Measurements from ENCODE around the gene EDIL3. TPM values are rescaled to one million over a fixed set of nuclear protein-coding genes. Genes with fewer than 3 reads are reported as not detected.

The EDIL3 gene
- total RNA-seq, 1 experiment from 2014 or later = 0.32 TPM

DNA sequence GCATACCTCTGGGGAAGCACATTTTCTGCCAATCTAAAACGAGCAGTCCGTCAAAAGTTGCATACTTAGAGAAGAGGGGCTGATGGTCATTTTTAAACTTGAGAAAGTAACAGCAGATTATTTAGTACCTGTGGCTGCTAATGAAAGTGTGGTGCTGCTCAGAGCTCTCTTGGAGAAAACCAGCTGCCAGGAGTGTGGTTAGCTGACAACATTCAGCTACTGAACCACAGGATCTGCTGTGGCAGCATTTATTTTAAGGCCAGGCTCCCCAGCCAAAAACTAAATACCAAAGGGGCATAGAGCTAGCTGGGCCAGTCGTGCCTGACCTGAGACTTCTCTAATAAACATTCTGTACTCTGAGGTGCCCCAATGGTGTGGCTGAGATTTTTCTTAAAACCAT lies 203.6 kb downstream of the EDIL3 start:
- POLR2A ChIA-PET = no interaction called here
- Histone ChIP-seq H3K4me1 (ENCODE audit: control insufficient read depth in 1 of 2, insufficient read depth in 2 of 2, low read length in 2 of 2) (no peaks in the 10 kb centered on the region), H3K27me3 (ENCODE audit: insufficient read depth, low read length) (no peaks in the 10 kb centered on the region), H2AFZ (ENCODE audit: low read depth, low read length, poor library complexity, severe bottlenecking) (no peak overlapping the region), H3K4me2 (ENCODE audit: low read length) (no peak overlapping the region), H3K4me3 (replicated peaks in 1 of 2; ENCODE audit: low read depth in 1 of 2, low read length in 2 of 2) (no peak overlapping the region), H4K20me1 (ENCODE audit: insufficient read depth) (no peaks in the 10 kb centered on the region), H3K27ac (ENCODE audit: low read depth, low read length) (no peak overlapping the region), H3K79me2 (ENCODE audit: insufficient read depth, low read length) (no peaks in the 10 kb centered on the region), H3K9ac (ENCODE audit: low read length) (no peak overlapping the region), H3K9me2 (ENCODE audit: insufficient read depth) (no peaks in the 10 kb centered on the region), H3K36me3 (ENCODE audit: control insufficient read depth in 1 of 2, insufficient read depth in 2 of 2, low read length in 2 of 2) (no peaks in the 10 kb centered on the region), H3K9me3 (ENCODE audit: control insufficient read depth in 1 of 2, insufficient read depth in 1 of 2, low read depth in 1 of 2, low read length in 2 of 2) (no peaks in the 10 kb centered on the region)
- ATAC-seq = no peak
- RAD21 ChIA-PET (ENCODE audit: low non-redundant PET in 1 of 2, low total read pairs in 2 of 2, uncharacterized antibody in 2 of 2, unreplicated experiment in 2 of 2) = no interaction called here
- no TSS peak for BruUV-seq (replicated peaks)
- TF ChIP-seq POLR2AphosphoS5 (IDR thresholded peaks at IDR 0.05; ENCODE audit: low read depth, low read length) (no peak), SP1 (IDR thresholded peaks at IDR 0.05; ENCODE audit: low read depth) (no peak), POLR2A (IDR thresholded peaks at IDR 0.05; ENCODE audit: borderline replicate concordance, extremely low read depth, insufficient read depth, insufficient read length) (no peak), SIN3A (IDR thresholded peaks at IDR 0.05; ENCODE audit: low read depth) (no peak), EZH2phosphoT487 (IDR thresholded peaks at IDR 0.05; ENCODE audit: borderline replicate concordance) (no peak)
- CTCF ChIA-PET = no interaction called here
- DNase-seq (ENCODE audit: low read depth, low spot score) = no peak
- intact Hi-C loops (cut with micrococcal nuclease) = no loop called here

DNA sequence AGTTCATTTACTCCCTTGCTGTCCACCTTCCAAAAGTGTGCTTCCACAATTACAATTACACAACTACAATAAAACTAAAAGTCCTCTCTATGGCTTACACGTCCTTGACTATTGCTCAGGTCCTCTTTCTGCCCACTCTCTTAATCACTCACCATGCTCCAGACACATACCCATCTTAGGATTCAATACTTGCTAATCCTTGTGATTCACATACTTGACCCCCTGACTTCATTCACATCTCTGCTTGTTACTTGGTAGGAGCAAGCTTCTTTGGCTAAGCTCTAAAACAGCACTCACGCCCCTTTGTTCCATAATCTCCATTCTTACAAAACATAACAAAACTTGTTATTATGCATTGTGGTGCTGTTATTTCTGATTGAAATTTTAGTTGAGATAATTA lies 215.8 kb downstream of the EDIL3 start:
- intact Hi-C loops (cut with micrococcal nuclease) = no loop called here
- no peak for ATAC-seq
- no peaks in the 10 kb centered on the region for H3K79me2 ChIP-seq (ENCODE audit: insufficient read depth, low read length)
- TF ChIP-seq SRF (IDR thresholded peaks at IDR 0.05; ENCODE audit: low read depth) (no peak), RAD21 (IDR thresholded peaks at IDR 0.05; ENCODE audit: low read depth) (no peak), CEBPB (IDR thresholded peaks at IDR 0.05; ENCODE audit: low read depth) (no peak), JUND (IDR thresholded peaks at IDR 0.05) (no peak), FOSL1 (IDR thresholded peaks at IDR 0.05; ENCODE audit: low read depth) (no peak)
- TF ChIP-seq, protein P1, sequence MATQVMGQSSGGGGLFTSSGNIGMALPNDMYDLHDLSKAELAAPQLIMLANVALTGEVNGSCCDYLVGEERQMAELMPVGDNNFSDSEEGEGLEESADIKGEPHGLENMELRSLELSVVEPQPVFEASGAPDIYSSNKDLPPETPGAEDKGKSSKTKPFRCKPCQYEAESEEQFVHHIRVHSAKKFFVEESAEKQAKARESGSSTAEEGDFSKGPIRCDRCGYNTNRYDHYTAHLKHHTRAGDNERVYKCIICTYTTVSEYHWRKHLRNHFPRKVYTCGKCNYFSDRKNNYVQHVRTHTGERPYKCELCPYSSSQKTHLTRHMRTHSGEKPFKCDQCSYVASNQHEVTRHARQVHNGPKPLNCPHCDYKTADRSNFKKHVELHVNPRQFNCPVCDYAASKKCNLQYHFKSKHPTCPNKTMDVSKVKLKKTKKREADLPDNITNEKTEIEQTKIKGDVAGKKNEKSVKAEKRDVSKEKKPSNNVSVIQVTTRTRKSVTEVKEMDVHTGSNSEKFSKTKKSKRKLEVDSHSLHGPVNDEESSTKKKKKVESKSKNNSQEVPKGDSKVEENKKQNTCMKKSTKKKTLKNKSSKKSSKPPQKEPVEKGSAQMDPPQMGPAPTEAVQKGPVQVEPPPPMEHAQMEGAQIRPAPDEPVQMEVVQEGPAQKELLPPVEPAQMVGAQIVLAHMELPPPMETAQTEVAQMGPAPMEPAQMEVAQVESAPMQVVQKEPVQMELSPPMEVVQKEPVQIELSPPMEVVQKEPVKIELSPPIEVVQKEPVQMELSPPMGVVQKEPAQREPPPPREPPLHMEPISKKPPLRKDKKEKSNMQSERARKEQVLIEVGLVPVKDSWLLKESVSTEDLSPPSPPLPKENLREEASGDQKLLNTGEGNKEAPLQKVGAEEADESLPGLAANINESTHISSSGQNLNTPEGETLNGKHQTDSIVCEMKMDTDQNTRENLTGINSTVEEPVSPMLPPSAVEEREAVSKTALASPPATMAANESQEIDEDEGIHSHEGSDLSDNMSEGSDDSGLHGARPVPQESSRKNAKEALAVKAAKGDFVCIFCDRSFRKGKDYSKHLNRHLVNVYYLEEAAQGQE (IDR thresholded peaks at IDR 0.05; ENCODE audit: low read depth) = no peak
- no peak for DNase-seq (ENCODE audit: low read depth, low spot score)
- no peaks in the 10 kb centered on the region for H3K9me3 ChIP-seq (ENCODE audit: control insufficient read depth in 1 of 2, insufficient read depth in 1 of 2, low read depth in 1 of 2, low read length in 2 of 2)
- no peaks in the 10 kb centered on the region for H3K27me3 ChIP-seq (ENCODE audit: insufficient read depth, low read length)
- POLR2A ChIA-PET = no interaction called here
- no peak overlapping the region for H3K4me2 ChIP-seq (ENCODE audit: low read length)
- no TSS peak for BruUV-seq (replicated peaks)
- CTCF ChIA-PET = no interaction called here
- H3K36me3 ChIP-seq (ENCODE audit: control insufficient read depth in 1 of 2, insufficient read depth in 2 of 2, low read length in 2 of 2) = no peaks in the 10 kb centered on the region
- H2AFZ ChIP-seq (ENCODE audit: low read depth, low read length, poor library complexity, severe bottlenecking) = no peak overlapping the region
- H3K4me1 ChIP-seq (ENCODE audit: control insufficient read depth in 1 of 2, insufficient read depth in 2 of 2, low read length in 2 of 2) = no peaks in the 10 kb centered on the region
- H3K27ac ChIP-seq (ENCODE audit: low read depth, low read length) = no peak overlapping the region
- H3K9ac ChIP-seq (ENCODE audit: low read length) = no peak overlapping the region
- no peaks in the 10 kb centered on the region for H3K9me2 ChIP-seq (ENCODE audit: insufficient read depth)
- H3K4me3 ChIP-seq (replicated peaks in 1 of 2; ENCODE audit: low read depth in 1 of 2, low read length in 2 of 2) = no peak overlapping the region
- no peaks in the 10 kb centered on the region for H4K20me1 ChIP-seq (ENCODE audit: insufficient read depth)
- RAD21 ChIA-PET (ENCODE audit: low non-redundant PET in 1 of 2, low total read pairs in 2 of 2, uncharacterized antibody in 2 of 2, unreplicated experiment in 2 of 2) = no interaction called here

Measured in HCT116 (cell line).